ENCODE results near the gene WDR36. TPM values are rescaled to one million over a fixed set of nuclear protein-coding genes. Genes with fewer than 3 reads are reported as not detected.

WDR36 gene
- total RNA-seq, 2 experiments from 2014 or later = 22.0 to 22.4 TPM

DNA sequence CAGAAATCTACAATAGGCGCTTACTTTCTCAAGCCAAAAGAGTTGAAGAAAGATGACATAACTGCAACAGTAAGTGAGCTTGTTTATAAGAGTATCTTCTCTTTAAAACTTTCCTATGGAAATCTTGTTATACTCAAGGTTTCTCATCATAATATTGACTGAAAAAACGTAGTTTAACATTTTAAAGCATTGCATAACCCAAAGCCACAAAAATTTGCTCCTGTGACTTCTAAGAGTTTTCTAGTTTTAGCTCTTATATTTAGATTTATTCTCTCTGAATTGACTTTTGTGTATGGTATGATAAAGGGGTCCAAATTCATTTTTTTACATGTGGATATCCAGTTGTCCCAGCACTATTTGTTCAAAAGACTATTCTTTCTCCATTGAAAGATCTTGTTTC is 15.2 kb downstream of the WDR36 start:
- POLR2A ChIA-PET = no interaction called here
- intact Hi-C loops (cut with DNase I, micrococcal nuclease) = no loop called here
- ATAC-seq (ENCODE audit: poor library complexity) = no peak
- Histone ChIP-seq H3K27ac (ENCODE audit: low read depth in 1 of 2, low read length in 2 of 2) (no peak overlapping the region), H3K4me1 (ENCODE audit: insufficient read depth, low read length) (no peaks in the 10 kb centered on the region), H3K4me3 (ENCODE audit: low read length) (no peak overlapping the region), H3K27me3 (ENCODE audit: control insufficient read depth in 1 of 2, insufficient read depth in 2 of 2, low read length in 2 of 2) (no peaks in the 10 kb centered on the region), H3K36me3 (ENCODE audit: insufficient read depth, low read length) (peaks cover 94% of the 10 kb centered on the region), H3K9me3 (ENCODE audit: control insufficient read depth in 1 of 2, insufficient read depth in 1 of 2, low read length in 2 of 2) (no peaks in the 10 kb centered on the region)
- H3K36me3 Mint-ChIP-seq (ENCODE audit: low read depth) = peaks cover 95% of the 10 kb centered on the region
- no peaks in the 10 kb centered on the region for H3K27me3 Mint-ChIP-seq
- TF ChIP-seq CTCF (IDR thresholded peaks at IDR 0.05) = no peak
- H3K4me3 Mint-ChIP-seq = no peak overlapping the region
- DNase-seq = no peak
- no peak overlapping the region for H3K27ac Mint-ChIP-seq
- no peaks in the 10 kb centered on the region for H3K9me3 Mint-ChIP-seq
- CTCF ChIA-PET = no interaction called here
- no peaks in the 10 kb centered on the region for H3K4me1 Mint-ChIP-seq (ENCODE audit: low read depth)

GRCh38 chr5:111111956-111112355 is 19.8 kb downstream of the WDR36 start:
- POLR2A ChIA-PET = no interaction called here
- intact Hi-C loops (cut with DNase I, micrococcal nuclease) = no loop called here

GRCh38 chr5:111113678-111114077 is 21.5 kb downstream of the WDR36 start:
- Histone ChIP-seq H3K27me3 (ENCODE audit: control insufficient read depth in 1 of 2, insufficient read depth in 2 of 2, low read length in 2 of 2) (no peaks in the 10 kb centered on the region), H3K36me3 (ENCODE audit: insufficient read depth, low read length) (peaks cover 56% of the 10 kb centered on the region), H3K4me1 (ENCODE audit: insufficient read depth, low read length) (no peaks in the 10 kb centered on the region), H3K4me3 (ENCODE audit: low read length) (no peak overlapping the region), H3K27ac (ENCODE audit: low read depth in 1 of 2, low read length in 2 of 2) (no peak overlapping the region), H3K9me3 (ENCODE audit: control insufficient read depth in 1 of 2, insufficient read depth in 1 of 2, low read length in 2 of 2) (no peaks in the 10 kb centered on the region)
- TF ChIP-seq CTCF (IDR thresholded peaks at IDR 0.05) = no peak
- Mint-ChIP-seq H3K36me3 (ENCODE audit: low read depth) (peaks cover 76% of the 10 kb centered on the region), H3K4me1 (ENCODE audit: low read depth) (no peaks in the 10 kb centered on the region), H3K9me3 (no peaks in the 10 kb centered on the region), H3K27ac (no peak overlapping the region), H3K27me3 (no peaks in the 10 kb centered on the region), H3K4me3 (no peak overlapping the region)
- DNase-seq = no peak
- ChIA-PET POLR2A (no interaction called here), CTCF (no interaction called here)
- no peak for ATAC-seq (ENCODE audit: poor library complexity)
- intact Hi-C loops (cut with DNase I, micrococcal nuclease) = no loop called here

More at GRCh38 chr5:111111956-111112355, 19.8 kb downstream of the WDR36 start:
- DNase-seq (no peak), ATAC-seq (ENCODE audit: poor library complexity) (no peak)
- Mint-ChIP-seq H3K4me3 (no peak overlapping the region), H3K9me3 (no peaks in the 10 kb centered on the region), H3K36me3 (ENCODE audit: low read depth) (peaks cover 79% of the 10 kb centered on the region), H3K27me3 (no peaks in the 10 kb centered on the region), H3K4me1 (ENCODE audit: low read depth) (no peaks in the 10 kb centered on the region), H3K27ac (no peak overlapping the region)
- Histone ChIP-seq H3K27ac (ENCODE audit: low read depth in 1 of 2, low read length in 2 of 2) (no peak overlapping the region), H3K36me3 (ENCODE audit: insufficient read depth, low read length) (peaks cover 68% of the 10 kb centered on the region), H3K4me3 (ENCODE audit: low read length) (no peak overlapping the region), H3K27me3 (ENCODE audit: control insufficient read depth in 1 of 2, insufficient read depth in 2 of 2, low read length in 2 of 2) (no peaks in the 10 kb centered on the region), H3K9me3 (ENCODE audit: control insufficient read depth in 1 of 2, insufficient read depth in 1 of 2, low read length in 2 of 2) (no peaks in the 10 kb centered on the region), H3K4me1 (ENCODE audit: insufficient read depth, low read length) (no peaks in the 10 kb centered on the region)
- CTCF ChIA-PET = no interaction called here
- no peak for TF ChIP-seq CTCF (IDR thresholded peaks at IDR 0.05)
